Erythroblast (primary cell): ENCODE results near the gene TAOK2.
"Not testable (repeated sequence)": the region's sequence is repeated elsewhere in the genome, so short reads cannot be mapped to it uniquely, and the experiment has no call there.

ENCODE experiments used
- GATA1 ChIP-seq: IDR thresholded peaks from 2 replicates; pipeline ENCODE4 v1.6.1; 2011; ENCODE audit warnings: low read depth, mild to moderate bottlenecking, control low read depth, low read length, moderate library complexity
- POLR2A ChIP-seq: IDR thresholded peaks from 2 replicates; pipeline ENCODE4 v1.6.1; 2011; ENCODE audit warnings: mild to moderate bottlenecking, low read length

- TF ChIP-seq POLR2A, GATA1: not testable (repeated sequence)
Measured at GRCh38 chr16:30017937-30018336, 44.3 kb downstream of the TAOK2 start.
